ENCODE results near the gene SPOPL.

GRCh38 chr2:138610201-138610953, 108.8 kb downstream of the SPOPL start:
- TF ChIP-seq CTCF (IDR thresholded peaks at IDR 0.05; ENCODE audit: insufficient read depth, low read length, poor library complexity, severe bottlenecking) (no peak), EZH2phosphoT487 (conservative IDR thresholded peaks at IDR 0.05; ENCODE audit: low read length) (no peak)
